ENCODE measurements around the gene TNRC6C.

- TF ChIP-seq POLR2A (IDR thresholded peaks at IDR 0.05) (no peak), CTCF (IDR thresholded peaks at IDR 0.05) (no peak)
Measured at GRCh38 chr17:77952368-77952767, 6.1 kb upstream of the TNRC6C start.

All from sigmoid colon (tissue), 3 donors.